Measurements from ENCODE around the gene CXXC4. TPM values are rescaled to one million over a fixed set of nuclear protein-coding genes. Genes with fewer than 3 reads are reported as not detected.

Gene CXXC4
- total and polyA plus RNA-seq, 2 experiments from 2014 or later, result 1.6 to 3.0 TPM

- no peaks in the 10 kb centered on the region for H3K36me3 Mint-ChIP-seq (ENCODE audit: low read depth)
- no peak overlapping the region for H3K27ac Mint-ChIP-seq
- H3K27ac ChIP-seq (ENCODE audit: low read depth), result no peak overlapping the region
- no peak overlapping the region for H3K4me3 ChIP-seq
- no peaks in the 10 kb centered on the region for H3K4me1 ChIP-seq (ENCODE audit: insufficient read depth)
- H3K27me3 ChIP-seq (ENCODE audit: insufficient read depth), result no peaks in the 10 kb centered on the region
- no peak overlapping the region for H2AFZ ChIP-seq
- no peaks in the 10 kb centered on the region for H3K4me1 Mint-ChIP-seq
- no peak overlapping the region for H3K4me3 Mint-ChIP-seq
- DNase-seq (ENCODE audit: low spot score), result no peak
- TF ChIP-seq ZNF331 (CRISPR knock-in tag; IDR thresholded peaks at IDR 0.05; ENCODE audit: low read depth), result no peak
- TF ChIP-seq, protein P1, sequence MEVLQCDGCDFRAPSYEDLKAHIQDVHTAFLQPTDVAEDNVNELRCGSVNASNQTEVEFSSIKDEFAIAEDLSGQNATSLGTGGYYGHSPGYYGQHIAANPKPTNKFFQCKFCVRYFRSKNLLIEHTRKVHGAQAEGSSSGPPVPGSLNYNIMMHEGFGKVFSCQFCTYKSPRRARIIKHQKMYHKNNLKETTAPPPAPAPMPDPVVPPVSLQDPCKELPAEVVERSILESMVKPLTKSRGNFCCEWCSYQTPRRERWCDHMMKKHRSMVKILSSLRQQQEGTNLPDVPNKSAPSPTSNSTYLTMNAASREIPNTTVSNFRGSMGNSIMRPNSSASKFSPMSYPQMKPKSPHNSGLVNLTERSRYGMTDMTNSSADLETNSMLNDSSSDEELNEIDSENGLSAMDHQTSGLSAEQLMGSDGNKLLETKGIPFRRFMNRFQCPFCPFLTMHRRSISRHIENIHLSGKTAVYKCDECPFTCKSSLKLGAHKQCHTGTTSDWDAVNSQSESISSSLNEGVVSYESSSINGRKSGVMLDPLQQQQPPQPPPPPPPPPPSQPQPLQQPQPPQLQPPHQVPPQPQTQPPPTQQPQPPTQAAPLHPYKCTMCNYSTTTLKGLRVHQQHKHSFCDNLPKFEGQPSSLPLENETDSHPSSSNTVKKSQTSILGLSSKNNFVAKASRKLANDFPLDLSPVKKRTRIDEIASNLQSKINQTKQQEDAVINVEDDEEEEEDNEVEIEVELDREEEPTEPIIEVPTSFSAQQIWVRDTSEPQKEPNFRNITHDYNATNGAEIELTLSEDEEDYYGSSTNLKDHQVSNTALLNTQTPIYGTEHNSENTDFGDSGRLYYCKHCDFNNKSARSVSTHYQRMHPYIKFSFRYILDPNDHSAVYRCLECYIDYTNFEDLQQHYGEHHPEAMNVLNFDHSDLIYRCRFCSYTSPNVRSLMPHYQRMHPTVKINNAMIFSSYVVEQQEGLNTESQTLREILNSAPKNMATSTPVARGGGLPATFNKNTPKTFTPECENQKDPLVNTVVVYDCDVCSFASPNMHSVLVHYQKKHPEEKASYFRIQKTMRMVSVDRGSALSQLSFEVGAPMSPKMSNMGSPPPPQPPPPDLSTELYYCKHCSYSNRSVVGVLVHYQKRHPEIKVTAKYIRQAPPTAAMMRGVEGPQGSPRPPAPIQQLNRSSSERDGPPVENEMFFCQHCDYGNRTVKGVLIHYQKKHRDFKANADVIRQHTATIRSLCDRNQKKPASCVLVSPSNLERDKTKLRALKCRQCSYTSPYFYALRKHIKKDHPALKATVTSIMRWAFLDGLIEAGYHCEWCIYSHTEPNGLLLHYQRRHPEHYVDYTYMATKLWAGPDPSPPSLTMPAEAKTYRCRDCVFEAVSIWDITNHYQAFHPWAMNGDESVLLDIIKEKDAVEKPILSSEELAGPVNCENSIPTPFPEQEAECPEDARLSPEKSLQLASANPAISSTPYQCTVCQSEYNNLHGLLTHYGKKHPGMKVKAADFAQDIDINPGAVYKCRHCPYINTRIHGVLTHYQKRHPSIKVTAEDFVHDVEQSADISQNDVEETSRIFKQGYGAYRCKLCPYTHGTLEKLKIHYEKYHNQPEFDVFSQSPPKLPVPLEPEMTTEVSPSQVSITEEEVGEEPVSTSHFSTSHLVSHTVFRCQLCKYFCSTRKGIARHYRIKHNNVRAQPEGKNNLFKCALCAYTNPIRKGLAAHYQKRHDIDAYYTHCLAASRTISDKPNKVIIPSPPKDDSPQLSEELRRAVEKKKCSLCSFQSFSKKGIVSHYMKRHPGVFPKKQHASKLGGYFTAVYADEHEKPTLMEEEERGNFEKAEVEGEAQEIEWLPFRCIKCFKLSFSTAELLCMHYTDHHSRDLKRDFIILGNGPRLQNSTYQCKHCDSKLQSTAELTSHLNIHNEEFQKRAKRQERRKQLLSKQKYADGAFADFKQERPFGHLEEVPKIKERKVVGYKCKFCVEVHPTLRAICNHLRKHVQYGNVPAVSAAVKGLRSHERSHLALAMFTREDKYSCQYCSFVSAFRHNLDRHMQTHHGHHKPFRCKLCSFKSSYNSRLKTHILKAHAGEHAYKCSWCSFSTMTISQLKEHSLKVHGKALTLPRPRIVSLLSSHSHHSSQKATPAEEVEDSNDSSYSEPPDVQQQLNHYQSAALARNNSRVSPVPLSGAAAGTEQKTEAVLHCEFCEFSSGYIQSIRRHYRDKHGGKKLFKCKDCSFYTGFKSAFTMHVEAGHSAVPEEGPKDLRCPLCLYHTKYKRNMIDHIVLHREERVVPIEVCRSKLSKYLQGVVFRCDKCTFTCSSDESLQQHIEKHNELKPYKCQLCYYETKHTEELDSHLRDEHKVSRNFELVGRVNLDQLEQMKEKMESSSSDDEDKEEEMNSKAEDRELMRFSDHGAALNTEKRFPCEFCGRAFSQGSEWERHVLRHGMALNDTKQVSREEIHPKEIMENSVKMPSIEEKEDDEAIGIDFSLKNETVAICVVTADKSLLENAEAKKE (CRISPR knock-in tag; IDR thresholded peaks at IDR 0.05), result no peak
- TF ChIP-seq EZH2phosphoT487 (IDR thresholded peaks at IDR 0.05; ENCODE audit: unreplicated experiment), result no peak
- TF ChIP-seq CTCF (conservative IDR thresholded peaks at IDR 0.05; ENCODE audit: low read depth in 2 of 2), result no peak
- no peak for TF ChIP-seq EZH2 (IDR thresholded peaks at IDR 0.05; ENCODE audit: low read depth, unreplicated experiment)
- no peak for TF ChIP-seq POLR2AphosphoS5 (IDR thresholded peaks at IDR 0.05; ENCODE audit: low read depth)
- TF ChIP-seq, protein P2, sequence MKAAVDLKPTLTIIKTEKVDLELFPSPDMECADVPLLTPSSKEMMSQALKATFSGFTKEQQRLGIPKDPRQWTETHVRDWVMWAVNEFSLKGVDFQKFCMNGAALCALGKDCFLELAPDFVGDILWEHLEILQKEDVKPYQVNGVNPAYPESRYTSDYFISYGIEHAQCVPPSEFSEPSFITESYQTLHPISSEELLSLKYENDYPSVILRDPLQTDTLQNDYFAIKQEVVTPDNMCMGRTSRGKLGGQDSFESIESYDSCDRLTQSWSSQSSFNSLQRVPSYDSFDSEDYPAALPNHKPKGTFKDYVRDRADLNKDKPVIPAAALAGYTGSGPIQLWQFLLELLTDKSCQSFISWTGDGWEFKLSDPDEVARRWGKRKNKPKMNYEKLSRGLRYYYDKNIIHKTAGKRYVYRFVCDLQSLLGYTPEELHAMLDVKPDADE (IDR thresholded peaks at IDR 0.05), result no peak
- TF ChIP-seq STAT1 (IDR thresholded peaks at IDR 0.05; ENCODE audit: unreplicated experiment), result no peak
- H3K79me2 ChIP-seq (replicated peaks; ENCODE audit: insufficient read depth), result no peaks in the 10 kb centered on the region
- ATAC-seq, result no peak
- H3K36me3 ChIP-seq (ENCODE audit: insufficient read depth), result no peaks in the 10 kb centered on the region
- no peaks in the 10 kb centered on the region for H3K27me3 Mint-ChIP-seq (ENCODE audit: insufficient read depth, low read depth, poor library complexity)
- H3K4me2 ChIP-seq, result no peak overlapping the region
- peaks cover 4% of the 10 kb centered on the region; the same call in 1 of the 2 replicates for H3K9me2 ChIP-seq (ENCODE audit: insufficient read depth)
- H3F3A ChIP-seq (replicated peaks; ENCODE audit: low read depth), result no peaks in the 10 kb centered on the region
- H4K20me1 ChIP-seq (replicated peaks; ENCODE audit: insufficient read depth), result no peaks in the 10 kb centered on the region
- H3K9me3 Mint-ChIP-seq, result peaks cover 9% of the 10 kb centered on the region; the same call in 2 of the 3 replicates
These were observed 24.9 kb upstream of the CXXC4 start for GRCh38 chr4:104519588-104519987.
